Measurements from ENCODE around the gene DCLRE1B.

Gene DCLRE1B

DNA sequence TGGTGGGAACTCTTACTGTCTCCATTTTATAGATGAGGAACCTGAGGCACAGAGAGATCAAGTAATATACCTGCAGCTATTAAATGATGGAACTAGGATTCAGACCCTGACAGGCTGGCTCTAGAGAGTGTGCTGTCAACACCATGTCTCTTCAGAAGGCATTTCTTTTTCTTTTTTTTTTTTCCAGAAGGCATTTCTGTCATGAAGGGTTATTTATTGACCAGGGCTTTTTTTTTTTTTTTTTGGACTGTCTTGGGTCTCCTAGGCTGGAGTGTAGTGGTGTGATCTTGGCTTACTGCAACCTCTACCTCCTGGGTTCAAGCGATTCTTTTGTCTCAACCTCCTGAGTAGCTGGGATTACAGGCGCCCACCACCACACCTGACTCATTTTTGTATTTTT, 46.6 kb downstream of the DCLRE1B start:
- Histone ChIP-seq H3K4me3 (replicated peaks; ENCODE audit: low read depth, low read length) (no peak overlapping the region), H3K36me3 (ENCODE audit: control insufficient read depth, insufficient read depth, low read length) (no peaks in the 10 kb centered on the region; the same call in 1 of the 2 replicates), H3K27me3 (replicated peaks; ENCODE audit: control insufficient read depth, insufficient read depth, low read length) (no peaks in the 10 kb centered on the region)
- DNase-seq (ENCODE audit: extremely low read depth, insufficient read length): no peak
- TF ChIP-seq, protein P1, sequence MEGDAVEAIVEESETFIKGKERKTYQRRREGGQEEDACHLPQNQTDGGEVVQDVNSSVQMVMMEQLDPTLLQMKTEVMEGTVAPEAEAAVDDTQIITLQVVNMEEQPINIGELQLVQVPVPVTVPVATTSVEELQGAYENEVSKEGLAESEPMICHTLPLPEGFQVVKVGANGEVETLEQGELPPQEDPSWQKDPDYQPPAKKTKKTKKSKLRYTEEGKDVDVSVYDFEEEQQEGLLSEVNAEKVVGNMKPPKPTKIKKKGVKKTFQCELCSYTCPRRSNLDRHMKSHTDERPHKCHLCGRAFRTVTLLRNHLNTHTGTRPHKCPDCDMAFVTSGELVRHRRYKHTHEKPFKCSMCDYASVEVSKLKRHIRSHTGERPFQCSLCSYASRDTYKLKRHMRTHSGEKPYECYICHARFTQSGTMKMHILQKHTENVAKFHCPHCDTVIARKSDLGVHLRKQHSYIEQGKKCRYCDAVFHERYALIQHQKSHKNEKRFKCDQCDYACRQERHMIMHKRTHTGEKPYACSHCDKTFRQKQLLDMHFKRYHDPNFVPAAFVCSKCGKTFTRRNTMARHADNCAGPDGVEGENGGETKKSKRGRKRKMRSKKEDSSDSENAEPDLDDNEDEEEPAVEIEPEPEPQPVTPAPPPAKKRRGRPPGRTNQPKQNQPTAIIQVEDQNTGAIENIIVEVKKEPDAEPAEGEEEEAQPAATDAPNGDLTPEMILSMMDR (IDR thresholded peaks at IDR 0.05; ENCODE audit: insufficient read depth, low read length, poor library complexity, severe bottlenecking): no peak

DNA sequence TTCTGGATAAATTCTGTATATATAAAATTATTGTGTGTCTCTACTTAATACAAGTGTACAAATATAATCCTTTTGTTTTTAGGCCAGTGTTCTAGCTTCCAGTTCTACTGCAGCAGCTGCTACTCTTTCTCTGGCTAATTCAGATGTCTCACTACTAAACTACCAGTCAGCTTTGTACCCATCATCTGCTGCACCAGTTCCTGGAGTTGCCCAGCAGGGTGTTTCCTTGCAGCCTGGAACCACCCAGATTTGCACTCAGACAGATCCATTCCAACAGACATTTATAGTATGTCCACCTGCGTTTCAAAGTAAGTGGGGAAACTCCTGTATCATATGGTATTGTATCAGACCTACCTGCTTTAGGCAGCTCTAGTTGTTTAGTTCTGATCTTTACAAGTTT, 52.9 kb downstream of the DCLRE1B start:
- Histone ChIP-seq H3K4me3 (replicated peaks; ENCODE audit: low read depth, low read length) (no peak overlapping the region), H3K36me3 (ENCODE audit: control insufficient read depth, insufficient read depth, low read length) (peaks cover 3% of the 10 kb centered on the region), H3K27me3 (replicated peaks; ENCODE audit: control insufficient read depth, insufficient read depth, low read length) (no peaks in the 10 kb centered on the region)
- no peak for DNase-seq (ENCODE audit: extremely low read depth, insufficient read length)
- TF ChIP-seq, protein P1 (IDR thresholded peaks at IDR 0.05; ENCODE audit: insufficient read depth, low read length, poor library complexity, severe bottlenecking): no peak

DNA sequence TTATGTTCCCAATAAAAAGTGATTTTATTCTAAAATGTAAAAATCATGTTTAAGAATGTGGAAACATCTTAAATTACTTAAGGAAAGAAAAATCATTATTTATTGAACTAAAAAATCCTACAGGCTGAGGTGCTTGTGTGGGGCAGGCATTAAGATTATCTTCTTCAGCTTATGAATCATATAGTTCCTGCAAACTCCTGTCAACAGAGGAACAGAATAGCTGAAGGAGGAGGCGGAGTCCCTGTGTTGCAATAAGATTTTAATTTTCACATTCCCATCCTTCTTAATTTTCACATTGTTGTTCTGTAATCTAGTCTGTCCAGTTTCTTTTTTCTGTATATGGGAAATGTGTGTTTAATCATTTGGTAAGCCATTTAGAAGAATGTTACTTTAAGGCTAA, 53.6 kb downstream of the DCLRE1B start:
- TF ChIP-seq, protein P1 (IDR thresholded peaks at IDR 0.05; ENCODE audit: insufficient read depth, low read length, poor library complexity, severe bottlenecking): no peak
- DNase-seq (ENCODE audit: extremely low read depth, insufficient read length): no peak
- Histone ChIP-seq H3K27me3 (replicated peaks; ENCODE audit: control insufficient read depth, insufficient read depth, low read length) (no peaks in the 10 kb centered on the region), H3K4me3 (replicated peaks; ENCODE audit: low read depth, low read length) (no peak overlapping the region), H3K36me3 (ENCODE audit: control insufficient read depth, insufficient read depth, low read length) (peaks cover 6% of the 10 kb centered on the region)

DNA sequence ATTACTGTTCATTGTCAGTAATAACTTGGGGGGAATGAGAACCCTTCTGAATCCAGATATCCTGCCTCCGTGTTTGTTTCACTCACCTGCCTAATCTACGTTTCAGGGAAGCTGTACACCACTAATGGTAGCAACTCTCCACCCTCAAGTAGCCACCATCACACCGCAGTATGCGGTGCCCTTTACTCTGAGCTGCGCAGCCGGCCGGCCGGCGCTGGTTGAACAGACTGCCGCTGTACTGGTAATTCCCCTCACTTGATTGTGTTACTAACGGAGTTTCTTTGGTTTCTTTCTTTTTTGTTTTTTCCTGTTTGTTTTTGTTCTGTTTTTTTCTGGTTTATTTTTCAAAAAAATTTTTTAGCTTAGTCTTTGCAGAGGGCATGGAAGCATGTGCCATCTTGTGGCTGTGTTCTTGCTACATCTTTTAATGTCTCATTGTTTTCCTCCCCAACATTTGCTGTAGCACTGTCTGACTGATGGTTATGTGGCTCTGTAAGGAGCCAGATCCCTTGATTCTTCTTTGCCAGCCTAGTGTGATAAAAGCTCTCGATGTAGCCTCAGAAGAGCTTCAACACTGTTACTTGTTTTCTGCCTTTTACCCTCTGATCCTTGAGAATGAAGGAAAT, 58.3 kb downstream of the DCLRE1B start:
- no peak for DNase-seq (ENCODE audit: extremely low read depth, insufficient read length)
- H3K27me3 ChIP-seq (replicated peaks; ENCODE audit: control insufficient read depth, insufficient read depth, low read length): no peaks in the 10 kb centered on the region
- H3K36me3 ChIP-seq (ENCODE audit: control insufficient read depth, insufficient read depth, low read length): peaks cover 10% of the 10 kb centered on the region
- no peak overlapping the region for H3K4me3 ChIP-seq (replicated peaks; ENCODE audit: low read depth, low read length)
- TF ChIP-seq, protein P1 (IDR thresholded peaks at IDR 0.05; ENCODE audit: insufficient read depth, low read length, poor library complexity, severe bottlenecking): no peak

All from GM06990 (cell line).